SW480 (cell line): ENCODE results near the gene HEATR5A.
"Not testable (repeated sequence)": the region's sequence is repeated elsewhere in the genome, so short reads cannot be mapped to it uniquely, and the experiment has no call there.

ENCODE experiments used
- DNase-seq: peaks from one replicate; pipeline ENCODE4 v3.0.0-alpha.2; 2016; ENCODE audit warnings: low spot score

The HEATR5A gene

GRCh38 chr14:31389946-31390345 is 30.4 kb downstream of the HEATR5A start:
- DNase-seq: no peak

- no peak for DNase-seq
Observed at GRCh38 chr14:31388687-31389413, 31.5 kb downstream of the HEATR5A start.

GRCh38 chr14:31387091-31387490 is 33.3 kb downstream of the HEATR5A start:
- DNase-seq: no peak

GRCh38 chr14:31386271-31386670 is 34.1 kb downstream of the HEATR5A start:
- no peak for DNase-seq

- no peak for DNase-seq
Observed at GRCh38 chr14:31382221-31382620, 38.1 kb downstream of the HEATR5A start.

- no peak for DNase-seq
Observed at GRCh38 chr14:31380106-31380505, 40.2 kb downstream of the HEATR5A start.

- not testable (repeated sequence) for DNase-seq
Observed at GRCh38 chr14:31379125-31379947, 41.0 kb downstream of the HEATR5A start.

- DNase-seq: no peak
Observed at GRCh38 chr14:31377433-31377832, 42.9 kb downstream of the HEATR5A start.

GRCh38 chr14:31371646-31372045 is 48.7 kb downstream of the HEATR5A start:
- DNase-seq: no peak

GRCh38 chr14:31363331-31364073 is 56.8 kb downstream of the HEATR5A start:
- no peak for DNase-seq

- no peak for DNase-seq
Observed at GRCh38 chr14:31362746-31363145, 57.6 kb downstream of the HEATR5A start.

- DNase-seq: not testable (repeated sequence)
Observed at GRCh38 chr14:31361761-31362160, 58.6 kb downstream of the HEATR5A start.

GRCh38 chr14:31360919-31361662 is 59.3 kb downstream of the HEATR5A start:
- no peak for DNase-seq

GRCh38 chr14:31357279-31357678 is 63.1 kb downstream of the HEATR5A start:
- no peak for DNase-seq

- DNase-seq: no peak
Observed at GRCh38 chr14:31346097-31346496, 74.3 kb downstream of the HEATR5A start.

GRCh38 chr14:31341280-31341679 is 79.1 kb downstream of the HEATR5A start:
- no peak for DNase-seq

GRCh38 chr14:31340297-31341063 is 79.9 kb downstream of the HEATR5A start:
- no peak for DNase-seq

- no peak for DNase-seq
Observed at GRCh38 chr14:31339743-31340142, 80.6 kb downstream of the HEATR5A start.

GRCh38 chr14:31337331-31337730 is 83.0 kb downstream of the HEATR5A start:
- DNase-seq: no peak

- DNase-seq: no peak
Observed at GRCh38 chr14:31336646-31337045, 83.7 kb downstream of the HEATR5A start.

GRCh38 chr14:31331395-31331794 is 89.0 kb downstream of the HEATR5A start:
- DNase-seq: not testable (repeated sequence)
